ENCODE data around the gene LRRC41. TPM values are rescaled to one million over a fixed set of nuclear protein-coding genes. Genes with fewer than 3 reads are reported as not detected.

The LRRC41 gene
- total and polyA plus RNA-seq, 2 of the 13 experiments (the other 11 are each of a cell fraction or from before 2014, with no cell fraction given), result 48.1 to 53.6 TPM

- 0 out of 2 replicates have a peak, but pooled peaks have one; percentile 75 for TF ChIP-seq ZNF737 (CRISPR knock-in tag; IDR thresholded peaks at IDR 0.05; ENCODE audit: borderline replicate concordance)
- TF ChIP-seq MIER2 (CRISPR knock-in tag; IDR thresholded peaks at IDR 0.05), result no peak
- peak; percentile 60 for TF ChIP-seq ZFX (CRISPR knock-in tag; IDR thresholded peaks at IDR 0.05; ENCODE audit: low read depth)
- TF ChIP-seq POLR2AphosphoS2 (IDR thresholded peaks at IDR 0.05; ENCODE audit: low read depth, low read length), result no peak
- no peak for TF ChIP-seq RORA (CRISPR knock-in tag; IDR thresholded peaks at IDR 0.05)
- no peak for TF ChIP-seq ZNF629 (CRISPR knock-in tag; conservative IDR thresholded peaks at IDR 0.05)
- peak; percentile 68; the same call in 1 of the 2 replicates for TF ChIP-seq ISX (CRISPR knock-in tag; conservative IDR thresholded peaks at IDR 0.05)
- TF ChIP-seq TERF1 (CRISPR knock-in tag; IDR thresholded peaks at IDR 0.05), result peak; percentile 91
- no peak for TF ChIP-seq TCF7L2 (IDR thresholded peaks at IDR 0.05; ENCODE audit: low read depth, low read length)
- no peak for TF ChIP-seq KAT2B (IDR thresholded peaks at IDR 0.05; ENCODE audit: borderline replicate concordance, low read depth, low read length)
- TF ChIP-seq ZNF773 (CRISPR knock-in tag; IDR thresholded peaks at IDR 0.05; ENCODE audit: borderline replicate concordance), result no peak; the same call in 1 of the 2 replicates
- no peak for TF ChIP-seq KDM4B (CRISPR knock-in tag; IDR thresholded peaks at IDR 0.05)
- TF ChIP-seq TEAD3 (CRISPR knock-in tag; optimal IDR thresholded peaks at IDR 0.05; ENCODE audit: borderline replicate concordance), result no peak
- TF ChIP-seq ZNF549 (CRISPR knock-in tag; IDR thresholded peaks at IDR 0.05), result no peak
- TF ChIP-seq MTA1 (CRISPR knock-in tag; IDR thresholded peaks at IDR 0.05; ENCODE audit: borderline replicate concordance), result no peak
- no peak for TF ChIP-seq SAFB2 (CRISPR knock-in tag; IDR thresholded peaks at IDR 0.05; ENCODE audit: borderline replicate concordance, low read depth)
- no peak for TF ChIP-seq EP300 (IDR thresholded peaks at IDR 0.05; ENCODE audit: low read depth in 2 of 2, low read length in 2 of 2)
- TF ChIP-seq EP300 (CRISPR knock-in tag; IDR thresholded peaks at IDR 0.05; ENCODE audit: borderline replicate concordance), result no peak
- TF ChIP-seq CREM (IDR thresholded peaks at IDR 0.05), result no peak
- TF ChIP-seq CREM (CRISPR knock-in tag; IDR thresholded peaks at IDR 0.05), result 0 out of 2 replicates have a peak, but pooled peaks have one; percentile 11
- no peak for TF ChIP-seq SNAPC2 (CRISPR knock-in tag; IDR thresholded peaks at IDR 0.05)
- no peak for TF ChIP-seq NFIC (IDR thresholded peaks at IDR 0.05; ENCODE audit: low read length)
- TF ChIP-seq AGO1 (IDR thresholded peaks at IDR 0.05; ENCODE audit: low read depth, low read length, poor library complexity, severe bottlenecking), result peak; percentile 32
- peak; percentile 32; the same call in 1 of the 2 replicates for TF ChIP-seq SRY (CRISPR knock-in tag; IDR thresholded peaks at IDR 0.05)
- no peak for TF ChIP-seq KDM5A (IDR thresholded peaks at IDR 0.05; ENCODE audit: borderline replicate concordance, low read length)
- TF ChIP-seq ARID3A (IDR thresholded peaks at IDR 0.05; ENCODE audit: low read depth, low read length), result no peak
- peak; percentile 44; the same call in 1 of the 2 replicates for TF ChIP-seq ZNF768 (CRISPR knock-in tag; IDR thresholded peaks at IDR 0.05)
- no peak for TF ChIP-seq IKZF4 (CRISPR knock-in tag; IDR thresholded peaks at IDR 0.05; ENCODE audit: borderline replicate concordance, low read depth, not compliant biosample characterization)
- TF ChIP-seq SMAD9 (CRISPR knock-in tag; IDR thresholded peaks at IDR 0.05), result 0 out of 2 replicates have a peak, but pooled peaks have one; percentile 3
- TF ChIP-seq ARID2 (CRISPR knock-in tag; IDR thresholded peaks at IDR 0.05; ENCODE audit: borderline replicate concordance), result no peak
Measured at GRCh38 chr1:46302641-46303037, 777 bp downstream of the LRRC41 start (continued).
